ENCODE data around the gene C10orf67.

- no peak for TF ChIP-seq POLR2A (IDR thresholded peaks at IDR 0.05; ENCODE audit: low read length)
- TF ChIP-seq GATA1 (IDR thresholded peaks at IDR 0.05; ENCODE audit: low read depth, low read length): no peak
Measured at GRCh38 chr10:23381298-23382040, 36.9 kb upstream of the C10orf67 start.
